GM12892 (cell line): ENCODE data around the gene C19orf12.

Experiments used
- POLR2A ChIP-seq: IDR thresholded peaks from 2 replicates; pipeline ENCODE4 v1.6.1; 2011; ENCODE audit warnings: low read depth, low read length, control low read depth
- POLR2AphosphoS5 ChIP-seq: IDR thresholded peaks from 2 replicates; pipeline ENCODE4 v1.6.1; 2011; ENCODE audit warnings: low read depth, low read length, control low read depth
- TAF1 ChIP-seq: IDR thresholded peaks from 2 replicates; pipeline ENCODE4 v1.6.1; 2011; ENCODE audit warnings: low read depth, mild to moderate bottlenecking, control low read depth, low read length, borderline replicate concordance

DNA sequence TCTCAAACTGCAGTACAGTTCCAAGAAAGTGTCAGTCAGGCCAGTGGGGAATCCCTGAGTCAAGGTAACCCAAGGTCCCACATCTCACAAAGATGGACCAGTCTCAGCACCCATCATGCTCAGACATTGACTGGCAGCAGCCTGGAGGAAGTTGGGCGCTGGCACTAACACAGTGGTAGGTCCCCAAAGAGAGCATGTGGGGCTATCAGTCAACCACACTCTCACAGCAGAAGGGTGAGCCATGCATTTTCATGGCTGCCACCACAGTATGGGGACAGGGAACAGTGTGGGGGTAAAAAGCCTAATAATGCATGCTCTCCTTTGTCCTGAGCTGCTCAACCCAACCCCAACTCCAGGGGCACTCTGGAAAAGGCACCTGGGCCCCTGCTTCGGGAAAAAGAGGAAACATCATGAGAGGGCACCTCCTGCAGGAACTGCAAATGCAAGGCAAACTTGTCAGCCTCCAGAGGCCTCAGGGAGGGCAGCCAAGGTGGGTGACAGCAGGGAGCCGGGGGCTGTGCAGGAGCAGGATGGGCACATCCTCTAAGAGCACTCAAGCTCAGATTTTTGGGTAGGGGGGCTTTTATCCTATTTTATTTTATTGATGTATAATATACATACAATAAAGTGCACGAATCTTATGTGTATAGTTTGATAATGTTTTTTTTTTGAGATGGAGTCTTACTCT lies 59.3 kb downstream of the C19orf12 start:
- TF ChIP-seq POLR2A (no peak), POLR2AphosphoS5 (no peak), TAF1 (no peak)
